HEK293 (cell line): ENCODE measurements around the gene CDH5.

ENCODE experiments used
- CTCF ChIA-PET: fragments of 350-600 bp; formaldehyde crosslinking; extraction: SDS; loops from one replicate; lab custom pipeline; 2021; ENCODE audit warnings: antibody characterized with exemption; lab: Yijun Ruan, JAX
- POLR2A ChIA-PET: fragments of 300-600 bp; formaldehyde crosslinking; extraction: SDS; loops from one replicate; lab custom pipeline; 2020; ENCODE audit warnings: antibody characterized with exemption, inconsistent platforms; lab: Yijun Ruan, JAX
- H3K27ac ChIP-seq: fragments of 200-500 bp; sonication (Bioruptor generic); 2 replicates; pipeline ENCODE4 v1.5.1; 2014; ENCODE audit warnings: low read depth, low read length, control low read depth, inconsistent platforms; ENCODE audit errors: extremely low read depth
- H3K36me3 ChIP-seq, 2 experiments: fragments of 200-500 bp in 1 of 2; sonication (Bioruptor generic) in 1 of 2; 1 replicate in 1 of 2; 2 replicates in 1 of 2; pipeline ENCODE4 v1.5.1; 2014 to 2017; ENCODE audit warnings: inconsistent platforms in 2 of 2, low read length in 2 of 2; ENCODE audit not compliant: control insufficient read depth in 2 of 2, insufficient read depth in 1 of 2
- H3K4me1 ChIP-seq: fragments of 200-500 bp; sonication (Bioruptor generic); 2 replicates; pipeline ENCODE4 v1.5.1; 2014; ENCODE audit warnings: mild to moderate bottlenecking, low read length, inconsistent platforms; ENCODE audit not compliant: control insufficient read depth, insufficient read depth
- H3K4me3 ChIP-seq: 2 replicates; pipeline ENCODE4 v1.5.1; 2011; ENCODE audit warnings: low read depth, mild to moderate bottlenecking, control low read depth, low read length, moderate library complexity
- H3K9me3 ChIP-seq: fragments of 200-500 bp; sonication (Bioruptor generic); 2 replicates; pipeline ENCODE4 v1.5.1; 2014; ENCODE audit warnings: low read depth, low read length, inconsistent platforms; ENCODE audit not compliant: control insufficient read depth, insufficient read depth
- BCL11A ChIP-seq: fragments of 450-650 bp; formaldehyde crosslinking; IDR thresholded peaks from 2 replicates; pipeline ENCODE4 v1.5.1; 2016; ENCODE audit warnings: low read depth, missing biosample characterization, missing genetic modification characterization
- GLIS2 ChIP-seq: fragments of 450-650 bp; formaldehyde crosslinking; IDR thresholded peaks from 2 replicates; pipeline ENCODE4 v1.5.1; 2016; ENCODE audit warnings: missing biosample characterization, missing genetic modification characterization
- OSR2 ChIP-seq: fragments of 450-650 bp; formaldehyde crosslinking; IDR thresholded peaks from 2 replicates; pipeline ENCODE4 v1.5.1; 2016; ENCODE audit warnings: missing biosample characterization, missing genetic modification characterization
- SETDB1 ChIP-seq: IDR thresholded peaks from one replicate; pipeline ENCODE4 v1.6.1; 2017; ENCODE audit warnings: mild to moderate bottlenecking, low read length, moderate library complexity, mixed read lengths; ENCODE audit not compliant: insufficient read length
- ZBTB8A ChIP-seq: fragments of 450-650 bp; formaldehyde crosslinking; IDR thresholded peaks from 2 replicates; pipeline ENCODE4 v1.5.1; 2016; ENCODE audit warnings: missing biosample characterization, missing genetic modification characterization
- ZNF114 ChIP-seq: fragments of 450-650 bp; formaldehyde crosslinking; IDR thresholded peaks from 2 replicates; pipeline ENCODE4 v1.5.0; 2017; ENCODE audit warnings: missing biosample characterization, missing genetic modification characterization
- ZNF121 ChIP-seq: fragments of 450-650 bp; formaldehyde crosslinking; IDR thresholded peaks from 2 replicates; pipeline ENCODE4 v1.5.1; 2016; ENCODE audit warnings: missing biosample characterization, missing genetic modification characterization
- ZNF223 ChIP-seq: fragments of 450-650 bp; formaldehyde crosslinking; IDR thresholded peaks from 2 replicates; pipeline ENCODE4 v1.5.1; 2016; ENCODE audit warnings: missing biosample characterization, missing genetic modification characterization
- ZNF529 ChIP-seq: fragments of 450-650 bp; formaldehyde crosslinking; IDR thresholded peaks from 2 replicates; pipeline ENCODE4 v1.5.1; 2017; ENCODE audit warnings: missing genetic modification characterization, missing biosample characterization; ENCODE audit not compliant: insufficient replicate concordance
- ZNF626 ChIP-seq: fragments of 450-650 bp; sonication (Bioruptor Pico); formaldehyde crosslinking; IDR thresholded peaks from 2 replicates; pipeline ENCODE4 v1.5.1; 2018; ENCODE audit warnings: missing biosample characterization, missing genetic modification characterization, inconsistent platforms
- ZNF654 ChIP-seq: fragments of 450-650 bp; formaldehyde crosslinking; IDR thresholded peaks from 2 replicates; pipeline ENCODE4 v1.5.1; 2016; ENCODE audit warnings: low read depth, missing biosample characterization, missing genetic modification characterization
- ZNF660 ChIP-seq: fragments of 450-650 bp; IDR thresholded peaks from 2 replicates; pipeline ENCODE4 v1.5.1; 2018; ENCODE audit warnings: missing biosample characterization, mild to moderate bottlenecking, missing genetic modification characterization
- ZNF768 ChIP-seq: fragments of 450-650 bp; formaldehyde crosslinking; IDR thresholded peaks from 2 replicates; pipeline ENCODE4 v1.5.1; 2018; ENCODE audit warnings: missing biosample characterization, mild to moderate bottlenecking, missing genetic modification characterization
- ZNF837 ChIP-seq: fragments of 450-650 bp; formaldehyde crosslinking; IDR thresholded peaks from 2 replicates; pipeline ENCODE4 v1.5.1; 2016; ENCODE audit warnings: missing biosample characterization, missing genetic modification characterization
- TF ChIP-seq, protein P1 (sequence below): fragments of 450-650 bp; formaldehyde crosslinking; IDR thresholded peaks from 2 replicates; pipeline ENCODE4 v1.5.0; 2017; ENCODE audit warnings: missing biosample characterization, missing genetic modification characterization, borderline replicate concordance
- TF ChIP-seq, protein P2 (sequence below): fragments of 450-650 bp; formaldehyde crosslinking; IDR thresholded peaks from 2 replicates; pipeline ENCODE4 v1.5.1; 2016; ENCODE audit warnings: missing biosample characterization, missing genetic modification characterization
- TF ChIP-seq, protein P3 (sequence below): fragments of 450-650 bp; formaldehyde crosslinking; IDR thresholded peaks from 2 replicates; pipeline ENCODE4 v1.5.1; 2016; ENCODE audit warnings: missing biosample characterization, missing genetic modification characterization, low read depth
- TF ChIP-seq, protein P4 (sequence below): fragments of 450-650 bp; formaldehyde crosslinking; optimal IDR thresholded peaks from 2 replicates; pipeline ENCODE3; 2016; ENCODE audit warnings: missing biosample characterization, mild to moderate bottlenecking, missing genetic modification characterization
- TF ChIP-seq, protein P5 (sequence below): fragments of 450-650 bp; formaldehyde crosslinking; IDR thresholded peaks from 2 replicates; pipeline ENCODE4 v1.5.1; 2016; ENCODE audit warnings: missing biosample characterization, missing genetic modification characterization
- TF ChIP-seq, protein P6 (sequence below): fragments of 450-650 bp; formaldehyde crosslinking; IDR thresholded peaks from 2 replicates; pipeline ENCODE4 v1.5.1; 2016; ENCODE audit warnings: missing biosample characterization, missing genetic modification characterization
- TF ChIP-seq, protein P7 (sequence below): fragments of 450-650 bp; formaldehyde crosslinking; IDR thresholded peaks from 2 replicates; pipeline ENCODE4 v1.5.1; 2016; ENCODE audit warnings: missing biosample characterization, missing genetic modification characterization
- TF ChIP-seq, protein P8 (sequence below): fragments of 450-650 bp; formaldehyde crosslinking; IDR thresholded peaks from 2 replicates; pipeline ENCODE4; 2016; ENCODE audit warnings: missing biosample characterization, missing genetic modification characterization

The CDH5 gene

DNA sequence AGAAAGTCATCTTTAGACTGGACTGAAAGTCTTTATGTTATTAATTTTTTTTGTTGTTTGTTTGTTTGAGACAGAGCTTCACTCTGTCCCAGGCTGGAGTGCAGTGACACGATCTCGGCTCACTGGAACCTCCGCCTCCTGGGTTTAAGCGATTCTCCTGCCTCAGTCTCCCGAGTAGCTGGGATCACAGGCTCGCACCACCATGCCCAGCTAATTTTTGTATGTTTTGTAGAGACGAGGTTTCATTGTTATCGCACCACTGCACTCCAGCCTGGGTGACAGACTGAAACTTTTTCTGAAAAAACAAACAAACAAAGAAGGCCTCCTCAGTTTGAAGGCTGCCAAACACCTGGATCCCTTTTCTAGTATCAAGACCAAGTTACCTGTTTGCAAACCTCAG lies 65.3 kb downstream of the CDH5 start:
- POLR2A ChIA-PET = no interaction called here
- Histone ChIP-seq H3K4me3 (no peak overlapping the region), H3K36me3 (no peaks in the 10 kb centered on the region), H3K9me3 (no peaks in the 10 kb centered on the region), H3K4me1 (peaks cover under 1% of the 10 kb centered on the region; the same call in 1 of the 2 replicates), H3K27ac (no peak overlapping the region)
- CTCF ChIA-PET = interaction anchor here (0.6 kb wide), 1 partner anchor 56 kb away, joined by 3 read pairs; no protein-coding TSS in a partner anchor
- TF ChIP-seq, protein P1, sequence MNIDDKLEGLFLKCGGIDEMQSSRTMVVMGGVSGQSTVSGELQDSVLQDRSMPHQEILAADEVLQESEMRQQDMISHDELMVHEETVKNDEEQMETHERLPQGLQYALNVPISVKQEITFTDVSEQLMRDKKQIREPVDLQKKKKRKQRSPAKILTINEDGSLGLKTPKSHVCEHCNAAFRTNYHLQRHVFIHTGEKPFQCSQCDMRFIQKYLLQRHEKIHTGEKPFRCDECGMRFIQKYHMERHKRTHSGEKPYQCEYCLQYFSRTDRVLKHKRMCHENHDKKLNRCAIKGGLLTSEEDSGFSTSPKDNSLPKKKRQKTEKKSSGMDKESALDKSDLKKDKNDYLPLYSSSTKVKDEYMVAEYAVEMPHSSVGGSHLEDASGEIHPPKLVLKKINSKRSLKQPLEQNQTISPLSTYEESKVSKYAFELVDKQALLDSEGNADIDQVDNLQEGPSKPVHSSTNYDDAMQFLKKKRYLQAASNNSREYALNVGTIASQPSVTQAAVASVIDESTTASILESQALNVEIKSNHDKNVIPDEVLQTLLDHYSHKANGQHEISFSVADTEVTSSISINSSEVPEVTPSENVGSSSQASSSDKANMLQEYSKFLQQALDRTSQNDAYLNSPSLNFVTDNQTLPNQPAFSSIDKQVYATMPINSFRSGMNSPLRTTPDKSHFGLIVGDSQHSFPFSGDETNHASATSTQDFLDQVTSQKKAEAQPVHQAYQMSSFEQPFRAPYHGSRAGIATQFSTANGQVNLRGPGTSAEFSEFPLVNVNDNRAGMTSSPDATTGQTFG (tag by site-specific recombination) = no peak
- TF ChIP-seq, protein P2, sequence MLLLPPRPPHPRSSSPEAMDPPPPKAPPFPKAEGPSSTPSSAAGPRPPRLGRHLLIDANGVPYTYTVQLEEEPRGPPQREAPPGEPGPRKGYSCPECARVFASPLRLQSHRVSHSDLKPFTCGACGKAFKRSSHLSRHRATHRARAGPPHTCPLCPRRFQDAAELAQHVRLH (tag by site-specific recombination) = no peak
- TF ChIP-seq ZNF837 (tag by site-specific recombination) = no peak
- no peak for TF ChIP-seq SETDB1
- no peak for TF ChIP-seq OSR2 (tag by site-specific recombination)
- TF ChIP-seq, protein P3, sequence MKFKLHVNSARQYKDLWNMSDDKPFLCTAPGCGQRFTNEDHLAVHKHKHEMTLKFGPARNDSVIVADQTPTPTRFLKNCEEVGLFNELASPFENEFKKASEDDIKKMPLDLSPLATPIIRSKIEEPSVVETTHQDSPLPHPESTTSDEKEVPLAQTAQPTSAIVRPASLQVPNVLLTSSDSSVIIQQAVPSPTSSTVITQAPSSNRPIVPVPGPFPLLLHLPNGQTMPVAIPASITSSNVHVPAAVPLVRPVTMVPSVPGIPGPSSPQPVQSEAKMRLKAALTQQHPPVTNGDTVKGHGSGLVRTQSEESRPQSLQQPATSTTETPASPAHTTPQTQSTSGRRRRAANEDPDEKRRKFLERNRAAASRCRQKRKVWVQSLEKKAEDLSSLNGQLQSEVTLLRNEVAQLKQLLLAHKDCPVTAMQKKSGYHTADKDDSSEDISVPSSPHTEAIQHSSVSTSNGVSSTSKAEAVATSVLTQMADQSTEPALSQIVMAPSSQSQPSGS = no peak
- no peak for TF ChIP-seq ZNF114 (tag by site-specific recombination)
- no peak for TF ChIP-seq ZNF626 (tag by site-specific recombination)
- TF ChIP-seq BCL11A (tag by site-specific recombination) = no peak
- TF ChIP-seq, protein P4, sequence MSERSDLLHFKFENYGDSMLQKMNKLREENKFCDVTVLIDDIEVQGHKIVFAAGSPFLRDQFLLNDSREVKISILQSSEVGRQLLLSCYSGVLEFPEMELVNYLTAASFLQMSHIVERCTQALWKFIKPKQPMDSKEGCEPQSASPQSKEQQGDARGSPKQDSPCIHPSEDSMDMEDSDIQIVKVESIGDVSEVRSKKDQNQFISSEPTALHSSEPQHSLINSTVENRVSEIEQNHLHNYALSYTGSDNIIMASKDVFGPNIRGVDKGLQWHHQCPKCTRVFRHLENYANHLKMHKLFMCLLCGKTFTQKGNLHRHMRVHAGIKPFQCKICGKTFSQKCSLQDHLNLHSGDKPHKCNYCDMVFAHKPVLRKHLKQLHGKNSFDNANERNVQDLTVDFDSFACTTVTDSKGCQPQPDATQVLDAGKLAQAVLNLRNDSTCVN (tag by site-specific recombination) = no peak
- TF ChIP-seq ZNF768 (tag by site-specific recombination) = no peak
- no peak for TF ChIP-seq ZNF223 (tag by site-specific recombination)
- no peak for TF ChIP-seq GLIS2 (tag by site-specific recombination)
- TF ChIP-seq ZNF529 (tag by site-specific recombination) = no peak

DNA sequence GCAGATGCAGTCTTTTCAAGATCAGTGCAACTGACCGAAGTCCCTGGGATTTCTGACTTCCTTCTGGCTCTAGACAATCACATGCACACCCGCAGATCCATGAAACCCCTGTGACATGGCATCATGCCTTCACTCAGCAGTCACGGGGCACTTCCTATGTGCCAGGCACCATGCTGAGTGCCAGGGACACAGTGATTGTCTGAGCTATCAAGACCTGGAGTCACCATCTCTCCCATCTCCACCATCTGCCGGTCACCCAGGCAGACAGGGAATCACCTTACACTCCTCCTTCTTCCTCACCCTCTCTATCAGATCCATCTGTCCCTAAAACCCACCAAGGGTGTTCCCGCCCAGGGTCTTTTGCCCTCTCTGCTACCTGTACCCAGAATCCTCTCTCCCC lies 65.9 kb downstream of the CDH5 start:
- H3K4me1 ChIP-seq = no peaks in the 10 kb centered on the region
- CTCF ChIA-PET = interaction anchor here (0.7 to 1.2 kb wide), 2 partner anchors 176 to 939 kb away, joined by 3 read pairs; no protein-coding TSS in a partner anchor
- H3K27ac ChIP-seq = no peak overlapping the region
- H3K4me3 ChIP-seq = no peak overlapping the region
- POLR2A ChIA-PET = interaction anchor here (1.1 kb wide), 1 partner anchor 12 kb away, joined by 3 read pairs; no protein-coding TSS in a partner anchor
- H3K9me3 ChIP-seq = no peaks in the 10 kb centered on the region
- no peaks in the 10 kb centered on the region for H3K36me3 ChIP-seq
- TF ChIP-seq ZNF660 = no peak
- TF ChIP-seq ZBTB8A (tag by site-specific recombination) = no peak
- TF ChIP-seq, protein P5, sequence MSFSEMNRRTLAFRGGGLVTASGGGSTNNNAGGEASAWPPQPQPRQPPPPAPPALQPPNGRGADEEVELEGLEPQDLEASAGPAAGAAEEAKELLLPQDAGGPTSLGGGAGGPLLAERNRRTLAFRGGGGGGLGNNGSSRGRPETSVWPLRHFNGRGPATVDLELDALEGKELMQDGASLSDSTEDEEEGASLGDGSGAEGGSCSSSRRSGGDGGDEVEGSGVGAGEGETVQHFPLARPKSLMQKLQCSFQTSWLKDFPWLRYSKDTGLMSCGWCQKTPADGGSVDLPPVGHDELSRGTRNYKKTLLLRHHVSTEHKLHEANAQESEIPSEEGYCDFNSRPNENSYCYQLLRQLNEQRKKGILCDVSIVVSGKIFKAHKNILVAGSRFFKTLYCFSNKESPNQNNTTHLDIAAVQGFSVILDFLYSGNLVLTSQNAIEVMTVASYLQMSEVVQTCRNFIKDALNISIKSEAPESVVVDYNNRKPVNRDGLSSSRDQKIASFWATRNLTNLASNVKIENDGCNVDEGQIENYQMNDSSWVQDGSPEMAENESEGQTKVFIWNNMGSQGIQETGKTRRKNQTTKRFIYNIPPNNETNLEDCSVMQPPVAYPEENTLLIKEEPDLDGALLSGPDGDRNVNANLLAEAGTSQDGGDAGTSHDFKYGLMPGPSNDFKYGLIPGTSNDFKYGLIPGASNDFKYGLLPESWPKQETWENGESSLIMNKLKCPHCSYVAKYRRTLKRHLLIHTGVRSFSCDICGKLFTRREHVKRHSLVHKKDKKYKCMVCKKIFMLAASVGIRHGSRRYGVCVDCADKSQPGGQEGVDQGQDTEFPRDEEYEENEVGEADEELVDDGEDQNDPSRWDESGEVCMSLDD (tag by site-specific recombination) = no peak
- TF ChIP-seq ZNF837 (tag by site-specific recombination) = no peak
- TF ChIP-seq, protein P6, sequence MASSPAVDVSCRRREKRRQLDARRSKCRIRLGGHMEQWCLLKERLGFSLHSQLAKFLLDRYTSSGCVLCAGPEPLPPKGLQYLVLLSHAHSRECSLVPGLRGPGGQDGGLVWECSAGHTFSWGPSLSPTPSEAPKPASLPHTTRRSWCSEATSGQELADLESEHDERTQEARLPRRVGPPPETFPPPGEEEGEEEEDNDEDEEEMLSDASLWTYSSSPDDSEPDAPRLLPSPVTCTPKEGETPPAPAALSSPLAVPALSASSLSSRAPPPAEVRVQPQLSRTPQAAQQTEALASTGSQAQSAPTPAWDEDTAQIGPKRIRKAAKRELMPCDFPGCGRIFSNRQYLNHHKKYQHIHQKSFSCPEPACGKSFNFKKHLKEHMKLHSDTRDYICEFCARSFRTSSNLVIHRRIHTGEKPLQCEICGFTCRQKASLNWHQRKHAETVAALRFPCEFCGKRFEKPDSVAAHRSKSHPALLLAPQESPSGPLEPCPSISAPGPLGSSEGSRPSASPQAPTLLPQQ (tag by site-specific recombination) = no peak
- TF ChIP-seq, protein P7, sequence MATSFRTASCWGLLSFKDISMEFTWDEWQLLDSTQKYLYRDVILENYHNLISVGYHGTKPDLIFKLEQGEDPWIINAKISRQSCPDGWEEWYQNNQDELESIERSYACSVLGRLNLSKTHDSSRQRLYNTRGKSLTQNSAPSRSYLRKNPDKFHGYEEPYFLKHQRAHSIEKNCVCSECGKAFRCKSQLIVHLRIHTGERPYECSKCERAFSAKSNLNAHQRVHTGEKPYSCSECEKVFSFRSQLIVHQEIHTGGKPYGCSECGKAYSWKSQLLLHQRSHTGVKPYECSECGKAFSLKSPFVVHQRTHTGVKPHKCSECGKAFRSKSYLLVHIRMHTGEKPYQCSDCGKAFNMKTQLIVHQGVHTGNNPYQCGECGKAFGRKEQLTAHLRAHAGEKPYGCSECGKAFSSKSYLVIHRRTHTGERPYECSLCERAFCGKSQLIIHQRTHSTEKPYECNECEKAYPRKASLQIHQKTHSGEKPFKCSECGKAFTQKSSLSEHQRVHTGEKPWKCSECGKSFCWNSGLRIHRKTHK (tag by site-specific recombination) = no peak
- no peak for TF ChIP-seq ZNF654 (tag by site-specific recombination)
- TF ChIP-seq ZNF121 (tag by site-specific recombination) = no peak
- TF ChIP-seq, protein P8, sequence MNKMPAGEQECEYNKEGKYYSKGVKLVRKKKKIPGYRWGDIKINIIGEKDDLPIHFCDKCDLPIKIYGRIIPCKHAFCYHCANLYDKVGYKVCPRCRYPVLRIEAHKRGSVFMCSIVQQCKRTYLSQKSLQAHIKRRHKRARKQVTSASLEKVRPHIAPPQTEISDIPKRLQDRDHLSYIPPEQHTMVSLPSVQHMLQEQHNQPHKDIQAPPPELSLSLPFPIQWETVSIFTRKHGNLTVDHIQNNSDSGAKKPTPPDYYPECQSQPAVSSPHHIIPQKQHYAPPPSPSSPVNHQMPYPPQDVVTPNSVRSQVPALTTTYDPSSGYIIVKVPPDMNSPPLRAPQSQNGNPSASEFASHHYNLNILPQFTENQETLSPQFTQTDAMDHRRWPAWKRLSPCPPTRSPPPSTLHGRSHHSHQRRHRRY (tag by site-specific recombination) = no peak
